GM10847 (cell line): Measurements from ENCODE around the gene PI16.

Source experiments
- POLR2A ChIP-seq: IDR thresholded peaks from 2 replicates; pipeline ENCODE4 v1.6.1; 2011; ENCODE audit not compliant: insufficient read length; ENCODE audit errors: extremely low read depth

Gene PI16

DNA sequence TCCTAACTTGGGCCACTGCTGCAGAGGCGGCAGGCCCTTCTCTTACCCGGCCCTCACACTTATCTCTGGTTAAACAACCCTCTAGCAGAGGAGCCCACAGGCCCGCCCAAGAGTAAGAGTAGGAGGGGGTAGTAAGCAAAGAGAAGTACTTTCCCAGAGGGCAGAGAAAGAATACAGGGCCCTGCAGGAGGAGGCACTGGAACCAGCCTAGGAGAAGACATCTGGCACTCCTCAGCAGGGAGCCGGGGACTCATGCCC lies 21.4 kb downstream of the PI16 start:
- TF ChIP-seq POLR2A, result no peak

- no peak for TF ChIP-seq POLR2A
Measured at GRCh38 chr6:36976509-36976908, 22.0 kb downstream of the PI16 start.

- TF ChIP-seq POLR2A, result no peak
Measured at GRCh38 chr6:36976931-36977330, 22.4 kb downstream of the PI16 start.

- no peak for TF ChIP-seq POLR2A
Measured at GRCh38 chr6:36977470-36977941, 23.0 kb downstream of the PI16 start.

- no peak for TF ChIP-seq POLR2A
Measured at GRCh38 chr6:36978421-36979346, 24.1 kb downstream of the PI16 start.

GRCh38 chr6:36979347-36979742 lies 24.8 kb downstream of the PI16 start:
- no peak for TF ChIP-seq POLR2A

- TF ChIP-seq POLR2A, result no peak
Measured at GRCh38 chr6:36980129-36980528, 25.6 kb downstream of the PI16 start.

- no peak for TF ChIP-seq POLR2A
Measured at GRCh38 chr6:36980876-36981619, 26.5 kb downstream of the PI16 start.

DNA sequence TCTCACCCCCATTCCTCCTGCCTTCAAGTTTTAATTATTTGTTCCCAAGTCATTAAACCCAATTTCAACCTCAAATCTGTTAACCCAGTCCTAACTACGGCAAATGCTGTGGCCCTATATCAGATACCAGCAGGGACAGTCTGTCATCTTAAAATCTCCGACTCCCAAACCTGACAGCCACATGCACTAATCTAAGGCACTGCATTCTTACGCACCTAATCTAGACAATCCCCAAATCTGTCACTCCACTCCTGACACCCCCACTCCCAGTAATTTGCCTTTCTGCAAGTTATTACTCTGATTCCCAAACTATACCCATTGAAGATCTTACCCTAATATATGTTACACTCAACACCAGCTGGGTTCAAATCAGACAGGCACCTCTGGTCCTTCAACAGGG lies 29.0 kb downstream of the PI16 start:
- TF ChIP-seq POLR2A, result no peak

GRCh38 chr6:36984581-36985416 lies 30.3 kb downstream of the PI16 start:
- no peak for TF ChIP-seq POLR2A

- TF ChIP-seq POLR2A, result no peak
Measured at GRCh38 chr6:36985417-36985807, 30.9 kb downstream of the PI16 start.

DNA sequence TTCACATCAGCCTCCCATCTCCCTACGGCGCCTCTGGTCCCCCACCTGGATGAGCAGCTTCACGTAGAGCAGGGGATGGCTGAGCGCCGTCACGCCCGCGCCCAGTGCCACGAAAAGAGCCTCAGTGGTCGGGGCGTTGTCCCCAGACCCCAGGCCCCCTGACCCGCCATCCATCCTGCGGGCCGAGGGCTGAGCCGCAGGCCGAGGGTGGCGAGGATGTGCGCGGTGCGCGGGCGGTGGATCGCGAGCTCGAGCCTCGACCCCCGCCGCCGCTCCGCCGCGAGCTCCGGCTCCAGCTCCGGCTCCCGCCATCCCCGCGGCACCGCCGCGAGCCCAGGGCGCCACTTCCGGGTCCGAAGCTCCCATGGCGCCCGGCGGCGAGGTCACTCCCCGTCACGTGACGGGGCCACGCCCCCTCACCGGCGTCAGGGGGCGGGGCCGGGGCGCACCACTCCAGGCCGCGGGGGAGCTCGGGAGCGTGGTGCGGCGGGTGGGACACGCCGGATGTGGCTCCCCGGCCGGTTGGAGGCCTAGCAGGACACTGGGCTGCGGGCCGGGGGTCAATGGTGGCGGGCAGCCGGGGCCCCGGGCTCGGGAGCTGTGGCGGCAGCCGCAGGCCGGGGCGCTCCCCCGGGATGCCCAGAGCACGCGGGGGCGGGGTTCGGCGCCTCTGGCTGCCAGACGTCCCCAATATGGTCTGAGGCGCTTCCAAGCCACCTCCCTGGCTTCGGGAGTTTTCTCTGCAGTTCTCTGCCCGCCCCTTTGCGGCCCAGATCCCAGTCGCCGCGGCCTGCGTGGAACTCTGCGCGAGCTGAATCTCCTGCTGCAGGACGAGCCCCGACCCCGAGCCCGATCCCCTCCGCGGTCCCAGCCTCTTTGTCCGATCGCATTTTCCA lies 31.5 kb downstream of the PI16 start, which contains the start of gene MTCH1:
Gene MTCH1 (minus strand): TSS at position 389 of the 896 bp plus-strand sequence. CDS start 23 bp downstream, at position 366.
- TF ChIP-seq POLR2A, result peak; percentile 96

- no peak for TF ChIP-seq POLR2A
Measured at GRCh38 chr6:36986704-36987047, 32.1 kb downstream of the PI16 start.

DNA sequence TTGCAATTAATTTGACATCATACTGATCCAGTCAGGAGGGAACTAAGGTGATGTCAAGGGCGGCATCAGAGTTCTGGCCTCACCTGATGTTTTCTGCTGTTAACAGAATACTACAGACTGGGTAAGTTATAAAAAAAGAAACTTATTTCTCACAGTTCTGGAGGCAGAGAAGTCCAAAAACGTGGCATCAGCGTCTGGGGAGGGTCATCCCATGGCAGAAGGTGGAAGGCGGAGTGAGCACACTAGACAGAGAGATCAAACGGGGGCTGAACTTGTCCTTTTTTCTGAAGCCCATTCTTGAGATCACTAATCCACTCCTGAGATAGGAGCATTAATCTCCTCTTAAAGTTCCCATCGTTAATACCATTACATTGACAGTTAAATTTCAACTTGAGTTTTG lies 34.7 kb downstream of the PI16 start:
- TF ChIP-seq POLR2A, result no peak

- no peak for TF ChIP-seq POLR2A
Measured at GRCh38 chr6:36997811-36998722, 43.5 kb downstream of the PI16 start.
